K562 (cell line): ENCODE measurements around the gene CHRDL2. TPM values are rescaled to one million over a fixed set of nuclear protein-coding genes. Genes with fewer than 3 reads are reported as not detected.

ENCODE experiments used
- BMI1 ChIP-seq: fragments of 150-350 bp; IDR thresholded peaks from 2 replicates; pipeline ENCODE4 v1.6.1; 2014; ENCODE audit warnings: low read length
- CAMTA2 ChIP-seq: fragments of 250-450 bp; sonication (Bioruptor Pico); conservative IDR thresholded peaks from 2 replicates; pipeline ENCODE4 v1.5.1; 2022
- CBX2 ChIP-seq: fragments of 200-600 bp; sonication (generic); IDR thresholded peaks from one replicate; pipeline ENCODE4 v1.6.1; 2012; ENCODE audit warnings: mild to moderate bottlenecking, low read length, inconsistent platforms; ENCODE audit not compliant: insufficient read depth, poor library complexity, severe bottlenecking
- FOXJ2 ChIP-seq: fragments of 200-800 bp; sonication (Bioruptor generic); IDR thresholded peaks from 2 replicates; pipeline ENCODE4 v1.6.1; 2016; ENCODE audit warnings: missing genetic modification characterization, missing compliant biosample characterization
- GABPB1 ChIP-seq: sonication (generic); formaldehyde crosslinking; IDR thresholded peaks from 2 replicates; pipeline ENCODE4 v1.8.0; 2022; ENCODE audit warnings: mild to moderate bottlenecking, missing genetic modification reagents
- HDAC6 ChIP-seq: IDR thresholded peaks from 2 replicates; pipeline ENCODE4 v1.6.1; 2012; ENCODE audit warnings: low read depth, mild to moderate bottlenecking, control low read depth, inconsistent platforms, low read length, moderate library complexity
- JUNB ChIP-seq: fragments of 450-650 bp; formaldehyde crosslinking; conservative IDR thresholded peaks from 2 replicates; pipeline ENCODE4 v1.4.0; 2020; ENCODE audit warnings: mild to moderate bottlenecking
- JUND ChIP-seq, 2 experiments: IDR thresholded peaks; 2 replicates in 1 of 2; 3 replicates in 1 of 2; pipeline ENCODE4 v1.6.1; 2011; ENCODE audit warnings: borderline replicate concordance in 2 of 2, low read depth in 2 of 2, low read length in 2 of 2, improper control_type of control experiment in 1 of 2, missing biosample characterization in 1 of 2, missing genetic modification characterization in 1 of 2, missing genetic modification reagents in 1 of 2
- MEIS2 ChIP-seq: fragments of 450-650 bp; IDR thresholded peaks from 2 replicates; pipeline ENCODE4 v1.6.1; 2014; ENCODE audit warnings: mild to moderate bottlenecking; ENCODE audit not compliant: partially characterized antibody
- MIER1 ChIP-seq: fragments of 450-650 bp; IDR thresholded peaks from 2 replicates; pipeline ENCODE4 v1.6.1; 2016; ENCODE audit warnings: antibody characterized with exemption, mild to moderate bottlenecking, low read depth
- RAD21 ChIP-seq, 2 experiments: fragments of 250-450 bp in 1 of 2; fragments of 450-650 bp in 1 of 2; sonication (Bioruptor Pico) in 1 of 2; formaldehyde crosslinking in 1 of 2; IDR thresholded peaks in 1 of 2; conservative IDR thresholded peaks in 1 of 2; 2 replicates each; pipeline versions ENCODE4 v1.4.0 to v1.8.0; 2020 to 2022; ENCODE audit warnings: mild to moderate bottlenecking in 2 of 2, moderate library complexity in 1 of 2
- RB1 ChIP-seq: fragments of 450-650 bp; IDR thresholded peaks from 2 replicates; pipeline ENCODE4 v1.6.1; 2017; ENCODE audit warnings: low read depth, mild to moderate bottlenecking
- SLC30A9 ChIP-seq: fragments of 250-450 bp; sonication (Bioruptor Pico); IDR thresholded peaks from 2 replicates; pipeline ENCODE4 v1.8.0; 2022; ENCODE audit warnings: mild to moderate bottlenecking, moderate library complexity
- SMARCA4 ChIP-seq: fragments of 450-650 bp; IDR thresholded peaks from 2 replicates; pipeline ENCODE4 v1.6.1; 2016
- TCFL5 ChIP-seq: fragments of 250-450 bp; sonication (Bioruptor Pico); conservative IDR thresholded peaks from 2 replicates; pipeline ENCODE4 v1.6.1; 2021; ENCODE audit warnings: mild to moderate bottlenecking, moderate library complexity, matching md5 sums
- TEAD4 ChIP-seq, 2 experiments: sonication (generic) in 1 of 2; formaldehyde crosslinking in 1 of 2; IDR thresholded peaks; 2 replicates each; pipeline versions ENCODE4 v1.6.1 to v1.8.0; 2012 to 2022; ENCODE audit warnings: borderline replicate concordance in 1 of 2, inconsistent platforms in 1 of 2, low read length in 1 of 2, mild to moderate bottlenecking in 1 of 2, missing genetic modification reagents in 1 of 2
- TFAM ChIP-seq: fragments of 250-450 bp; sonication (Bioruptor Pico); conservative IDR thresholded peaks from 2 replicates; pipeline ENCODE4 v1.5.0; 2021; ENCODE audit warnings: mild to moderate bottlenecking, moderate library complexity
- ZNF124 ChIP-seq: sonication (generic); formaldehyde crosslinking; IDR thresholded peaks from 2 replicates; pipeline ENCODE4 v1.8.1; 2022; ENCODE audit warnings: missing genetic modification reagents
- ZNF140 ChIP-seq: fragments of 250-450 bp; sonication (Bioruptor Pico); IDR thresholded peaks from 2 replicates; pipeline ENCODE4 v1.8.0; 2021; ENCODE audit warnings: moderate library complexity, mild to moderate bottlenecking, inconsistent platforms
- ZNF696 ChIP-seq: fragments of 250-450 bp; sonication (Bioruptor Pico); conservative IDR thresholded peaks from 2 replicates; pipeline ENCODE4 v1.4.0; 2020; ENCODE audit warnings: mild to moderate bottlenecking, moderate library complexity
- polyA plus RNA-seq, 8 experiments: library from polyadenylated mRNA; depleted of rRNA in 4 of 8; stranded (reverse) in 5 of 8; unstranded in 3 of 8; fragments of >200 nt; fragmentation: Nextera tagmentation in 2 of 8; fragmentation: Illumina TruSeq in 1 of 8; extraction: Ambion mirVana in 2 of 8; extraction: Trizol in 1 of 8; gene quantifications; 2 replicates each; pipeline versions ENCODE4 v1.2.1 to v1.2.3, GENCODE V29; 2011 to 2014; ENCODE audit warnings: inconsistent platforms in 1 of 8, missing spikeins in 1 of 8
- total RNA-seq, 7 experiments: library from RNA; depleted of rRNA in 6 of 7; stranded (reverse); fragments of >200 nt in 6 of 7; fragmentation: Illumina TruSeq in 2 of 7; extraction: Trizol in 2 of 7; gene quantifications; 2 replicates each; pipeline versions ENCODE4 v1.2.1 to v1.2.3, GENCODE V29; 2011 to 2021; ENCODE audit warnings: low replicate concordance in 1 of 7
- TF ChIP-seq, protein P1 (sequence below): fragments of 250-450 bp; sonication (Bioruptor Pico); IDR thresholded peaks from 2 replicates; pipeline ENCODE4 v1.4.0; 2020
- TF ChIP-seq, protein P2 (sequence below), 3 experiments: IDR thresholded peaks in 2 of 3; conservative IDR thresholded peaks in 1 of 3; 2 replicates each; pipeline ENCODE4 v1.5.1; 2011 to 2012; ENCODE audit warnings: low read length in 3 of 3, mild to moderate bottlenecking in 3 of 3, control low read depth in 2 of 3, improper control_type of control experiment in 1 of 3, inconsistent platforms in 1 of 3, low read depth in 1 of 3, mixed read lengths in 1 of 3, moderate library complexity in 1 of 3; ENCODE audit not compliant: insufficient read depth in 2 of 3
- TF ChIP-seq, protein P3 (sequence below): fragments of 250-450 bp; sonication (Bioruptor Pico); IDR thresholded peaks from 2 replicates; pipeline ENCODE4 v1.5.0; 2021; ENCODE audit warnings: mild to moderate bottlenecking, borderline replicate concordance

CHRDL2 gene
- total and polyA plus RNA-seq, 9 of the 15 experiments (the other 6 are each of a cell fraction or from before 2014, with no cell fraction given): not detected

DNA sequence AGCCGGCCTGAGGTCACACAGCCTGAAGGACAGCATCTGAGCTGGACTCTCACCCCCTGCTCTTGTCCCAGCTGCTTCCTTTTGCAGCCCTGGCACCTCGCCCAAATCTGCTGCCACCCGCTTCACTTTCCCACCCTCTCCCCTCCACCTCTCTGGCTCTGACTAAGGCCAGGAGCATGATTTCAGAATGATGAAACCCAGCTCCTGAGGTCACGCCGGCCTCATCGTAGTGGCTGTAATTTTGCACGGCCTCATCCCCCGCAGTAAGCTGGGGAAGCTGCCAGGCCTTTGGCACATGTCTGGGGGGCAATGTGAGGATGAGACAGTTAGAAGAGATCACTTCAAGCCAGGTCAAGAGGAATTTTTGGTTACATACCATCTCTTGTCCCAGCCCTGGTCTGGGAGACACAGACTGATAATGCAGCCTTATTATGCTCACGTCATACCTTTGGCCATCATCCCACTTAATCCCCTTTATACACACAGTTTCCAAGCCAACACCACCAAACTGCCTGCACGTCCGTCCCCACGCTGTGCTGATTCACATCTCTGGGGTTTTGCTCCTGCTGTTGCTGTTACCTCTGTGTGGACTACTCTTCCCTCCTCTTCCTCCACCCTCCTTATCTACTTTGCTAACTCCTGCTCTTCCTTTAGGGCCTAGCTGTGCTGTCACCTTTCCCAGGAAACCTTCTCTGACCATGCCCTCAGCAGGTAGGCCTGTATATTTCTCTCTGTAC, 58.1 kb downstream of the CHRDL2 start (continued):
- TF ChIP-seq, protein P1, sequence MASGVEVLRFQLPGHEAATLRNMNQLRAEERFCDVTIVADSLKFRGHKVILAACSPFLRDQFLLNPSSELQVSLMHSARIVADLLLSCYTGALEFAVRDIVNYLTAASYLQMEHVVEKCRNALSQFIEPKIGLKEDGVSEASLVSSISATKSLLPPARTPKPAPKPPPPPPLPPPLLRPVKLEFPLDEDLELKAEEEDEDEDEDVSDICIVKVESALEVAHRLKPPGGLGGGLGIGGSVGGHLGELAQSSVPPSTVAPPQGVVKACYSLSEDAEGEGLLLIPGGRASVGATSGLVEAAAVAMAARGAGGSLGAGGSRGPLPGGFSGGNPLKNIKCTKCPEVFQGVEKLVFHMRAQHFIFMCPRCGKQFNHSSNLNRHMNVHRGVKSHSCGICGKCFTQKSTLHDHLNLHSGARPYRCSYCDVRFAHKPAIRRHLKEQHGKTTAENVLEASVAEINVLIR (CRISPR knock-in tag): no peak
- no peak for TF ChIP-seq CBX2
- no peak for TF ChIP-seq HDAC6
- TF ChIP-seq SMARCA4: peak; percentile 68; the same call in 1 of the 2 replicates
- TF ChIP-seq TCFL5 (CRISPR knock-in tag): no peak
- TF ChIP-seq MEIS2: no peak
- TF ChIP-seq MIER1: no peak
- TF ChIP-seq CAMTA2 (CRISPR knock-in tag): no peak
- TF ChIP-seq, protein P2, sequence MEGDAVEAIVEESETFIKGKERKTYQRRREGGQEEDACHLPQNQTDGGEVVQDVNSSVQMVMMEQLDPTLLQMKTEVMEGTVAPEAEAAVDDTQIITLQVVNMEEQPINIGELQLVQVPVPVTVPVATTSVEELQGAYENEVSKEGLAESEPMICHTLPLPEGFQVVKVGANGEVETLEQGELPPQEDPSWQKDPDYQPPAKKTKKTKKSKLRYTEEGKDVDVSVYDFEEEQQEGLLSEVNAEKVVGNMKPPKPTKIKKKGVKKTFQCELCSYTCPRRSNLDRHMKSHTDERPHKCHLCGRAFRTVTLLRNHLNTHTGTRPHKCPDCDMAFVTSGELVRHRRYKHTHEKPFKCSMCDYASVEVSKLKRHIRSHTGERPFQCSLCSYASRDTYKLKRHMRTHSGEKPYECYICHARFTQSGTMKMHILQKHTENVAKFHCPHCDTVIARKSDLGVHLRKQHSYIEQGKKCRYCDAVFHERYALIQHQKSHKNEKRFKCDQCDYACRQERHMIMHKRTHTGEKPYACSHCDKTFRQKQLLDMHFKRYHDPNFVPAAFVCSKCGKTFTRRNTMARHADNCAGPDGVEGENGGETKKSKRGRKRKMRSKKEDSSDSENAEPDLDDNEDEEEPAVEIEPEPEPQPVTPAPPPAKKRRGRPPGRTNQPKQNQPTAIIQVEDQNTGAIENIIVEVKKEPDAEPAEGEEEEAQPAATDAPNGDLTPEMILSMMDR (IDR thresholded peaks at IDR 0.05 in 2 of 3, conservative IDR thresholded peaks at IDR 0.05 in 1 of 3; ENCODE audit: insufficient read depth in 2 of 3, low read depth in 1 of 3, low read length in 3 of 3): no peak
- TF ChIP-seq, protein P3, sequence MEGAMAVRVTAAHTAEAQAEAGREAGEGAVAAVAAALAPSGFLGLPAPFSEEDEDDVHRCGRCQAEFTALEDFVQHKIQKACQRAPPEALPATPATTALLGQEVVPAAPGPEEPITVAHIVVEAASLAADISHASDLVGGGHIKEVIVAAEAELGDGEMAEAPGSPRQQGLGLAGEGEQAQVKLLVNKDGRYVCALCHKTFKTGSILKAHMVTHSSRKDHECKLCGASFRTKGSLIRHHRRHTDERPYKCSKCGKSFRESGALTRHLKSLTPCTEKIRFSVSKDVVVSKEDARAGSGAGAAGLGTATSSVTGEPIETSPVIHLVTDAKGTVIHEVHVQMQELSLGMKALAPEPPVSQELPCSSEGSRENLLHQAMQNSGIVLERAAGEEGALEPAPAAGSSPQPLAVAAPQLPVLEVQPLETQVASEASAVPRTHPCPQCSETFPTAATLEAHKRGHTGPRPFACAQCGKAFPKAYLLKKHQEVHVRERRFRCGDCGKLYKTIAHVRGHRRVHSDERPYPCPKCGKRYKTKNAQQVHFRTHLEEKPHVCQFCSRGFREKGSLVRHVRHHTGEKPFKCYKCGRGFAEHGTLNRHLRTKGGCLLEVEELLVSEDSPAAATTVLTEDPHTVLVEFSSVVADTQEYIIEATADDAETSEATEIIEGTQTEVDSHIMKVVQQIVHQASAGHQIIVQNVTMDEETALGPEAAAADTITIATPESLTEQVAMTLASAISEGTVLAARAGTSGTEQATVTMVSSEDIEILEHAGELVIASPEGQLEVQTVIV (CRISPR knock-in tag): no peak
- TF ChIP-seq TFAM: no peak
- TF ChIP-seq RAD21 (CRISPR knock-in tag; conservative IDR thresholded peaks at IDR 0.05 in 1 of 2, IDR thresholded peaks at IDR 0.05 in 1 of 2): no peak
- peak; percentile 58; the same call in 1 of the 2 replicates for TF ChIP-seq JUND (IDR thresholded peaks at IDR 0.05; ENCODE audit: borderline replicate concordance, low read depth, low read length)
- TF ChIP-seq JUND (tag; IDR thresholded peaks at IDR 0.05; ENCODE audit: borderline replicate concordance, low read depth, low read length): no peak; the same call in 2 of the 3 replicates
- no peak for TF ChIP-seq JUNB (CRISPR knock-in tag)
- no peak for TF ChIP-seq SLC30A9 (CRISPR knock-in tag)
- TF ChIP-seq TEAD4 (IDR thresholded peaks at IDR 0.05; ENCODE audit: low read length): no peak
- TF ChIP-seq TEAD4 (CRISPR knock-in tag; IDR thresholded peaks at IDR 0.05; ENCODE audit: borderline replicate concordance): no peak
- no peak for TF ChIP-seq ZNF140 (CRISPR knock-in tag)
- TF ChIP-seq FOXJ2 (tag): 0 out of 2 replicates have a peak, but pooled peaks have one; percentile 42
- TF ChIP-seq RB1: no peak
- TF ChIP-seq GABPB1: no peak; the same call in 1 of the 2 replicates
- no peak for TF ChIP-seq BMI1
- no peak for TF ChIP-seq ZNF696 (CRISPR knock-in tag)
- no peak for TF ChIP-seq ZNF124 (CRISPR knock-in tag)
